Measurements from ENCODE around the gene TSHB. TPM values are rescaled to one million over a fixed set of nuclear protein-coding genes. Genes with fewer than 3 reads are reported as not detected.

Gene TSHB
- total RNA-seq, 1 donor from 2014 or later, result not detected

DNA sequence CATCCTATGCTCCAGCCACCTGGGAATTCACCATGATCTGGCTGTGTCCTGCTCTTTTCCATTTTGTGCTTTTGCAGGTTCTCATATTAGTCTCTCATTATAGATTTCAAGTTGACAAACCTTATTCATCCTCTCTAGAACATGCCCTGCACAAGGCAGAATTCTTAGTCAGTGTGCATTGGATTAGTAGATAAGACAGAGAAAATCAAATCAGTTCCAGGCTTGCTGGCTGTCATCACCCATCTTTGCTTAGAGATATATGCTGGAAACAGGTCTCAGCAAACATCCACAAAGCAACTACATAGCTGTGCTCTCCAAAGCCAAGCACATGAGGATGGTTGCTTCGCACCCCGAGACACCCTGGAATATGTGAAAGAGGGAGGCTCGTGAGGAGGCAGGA lies 34.8 kb downstream of the TSHB start:
- H3K36me3 Mint-ChIP-seq (ENCODE audit: low read depth), result no peaks in the 10 kb centered on the region
- no peak overlapping the region for H3K4me3 Mint-ChIP-seq
- peaks cover 2% of the 10 kb centered on the region for H3K27me3 Mint-ChIP-seq (ENCODE audit: insufficient read depth)
- H3K27ac Mint-ChIP-seq, result no peak overlapping the region
- intact Hi-C loops (cut with micrococcal nuclease), result no loop called here
- H3K4me1 Mint-ChIP-seq (ENCODE audit: low read depth), result peaks cover 36% of the 10 kb centered on the region
- DNase-seq (ENCODE audit: low spot score), result no peak
- H3K9me3 Mint-ChIP-seq, result peaks cover 7% of the 10 kb centered on the region

DNA sequence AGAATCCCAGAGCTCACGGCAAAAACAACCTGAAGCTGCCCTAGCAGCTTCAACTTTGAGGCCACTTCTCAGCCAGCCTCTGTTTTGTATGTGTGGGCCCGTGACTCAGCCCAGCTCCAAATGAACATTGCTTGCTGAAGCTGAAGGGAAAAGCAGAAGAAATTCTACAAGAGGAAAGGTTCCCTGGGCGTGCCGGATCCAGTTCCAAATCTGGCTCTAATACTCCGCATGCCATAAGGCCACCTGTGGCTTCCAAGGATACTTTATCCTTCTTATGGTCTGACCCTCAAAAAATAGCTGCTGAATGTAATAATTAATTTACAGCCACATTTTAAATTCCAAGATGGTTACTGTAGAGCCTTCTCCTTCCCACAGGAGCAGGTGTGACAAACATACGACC lies 35.4 kb downstream of the TSHB start:
- Mint-ChIP-seq H3K27me3 (ENCODE audit: insufficient read depth) (no peaks in the 10 kb centered on the region), H3K9me3 (peaks cover 7% of the 10 kb centered on the region), H3K4me1 (ENCODE audit: low read depth) (peaks cover 42% of the 10 kb centered on the region), H3K27ac (no peak overlapping the region), H3K36me3 (ENCODE audit: low read depth) (no peaks in the 10 kb centered on the region), H3K4me3 (no peak overlapping the region)
- no peak for DNase-seq (ENCODE audit: low spot score)
- intact Hi-C loops (cut with micrococcal nuclease), result no loop called here

DNA sequence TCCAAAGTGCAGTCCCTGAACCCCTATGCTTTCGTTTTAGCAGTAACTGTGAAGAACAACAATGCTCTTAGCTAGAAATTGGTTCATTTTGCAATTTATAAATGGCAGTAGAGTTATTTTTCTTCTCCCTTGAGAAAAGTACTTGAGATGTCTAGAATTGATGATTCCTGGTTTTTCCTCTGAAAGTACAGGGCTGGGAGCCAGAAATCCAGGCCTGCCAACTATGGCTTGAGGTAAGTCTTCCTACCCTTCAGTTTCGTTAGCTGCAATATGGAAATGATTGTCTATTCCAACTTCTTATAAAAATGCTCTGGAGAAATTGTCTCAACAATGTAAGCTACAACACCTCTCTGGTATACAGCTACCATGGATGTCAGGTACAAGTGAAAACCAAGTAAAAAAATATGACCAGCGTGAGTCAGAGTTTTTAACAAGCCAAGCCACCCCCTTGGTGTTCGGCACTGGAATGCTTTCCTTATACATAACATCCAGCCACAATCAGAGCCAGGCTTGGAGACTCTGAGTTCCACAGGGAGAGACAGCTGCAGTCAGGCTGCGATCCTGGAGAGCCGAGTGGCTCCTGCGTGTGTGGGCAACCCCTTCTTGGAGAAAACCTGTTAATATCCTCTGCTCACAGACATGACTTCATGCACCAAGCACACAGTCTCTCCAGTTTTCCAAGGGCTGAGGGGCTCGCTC lies 37.7 kb downstream of the TSHB start:
- H3K27ac Mint-ChIP-seq, result no peak overlapping the region
- H3K9me3 Mint-ChIP-seq, result peaks cover 7% of the 10 kb centered on the region
- no peak for DNase-seq (ENCODE audit: low spot score)
- H3K27me3 Mint-ChIP-seq (ENCODE audit: insufficient read depth), result no peaks in the 10 kb centered on the region
- H3K4me3 Mint-ChIP-seq, result no peak overlapping the region
- H3K4me1 Mint-ChIP-seq (ENCODE audit: low read depth), result peaks cover 38% of the 10 kb centered on the region
- no peaks in the 10 kb centered on the region for H3K36me3 Mint-ChIP-seq (ENCODE audit: low read depth)
- intact Hi-C loops (cut with micrococcal nuclease), result no loop called here

DNA sequence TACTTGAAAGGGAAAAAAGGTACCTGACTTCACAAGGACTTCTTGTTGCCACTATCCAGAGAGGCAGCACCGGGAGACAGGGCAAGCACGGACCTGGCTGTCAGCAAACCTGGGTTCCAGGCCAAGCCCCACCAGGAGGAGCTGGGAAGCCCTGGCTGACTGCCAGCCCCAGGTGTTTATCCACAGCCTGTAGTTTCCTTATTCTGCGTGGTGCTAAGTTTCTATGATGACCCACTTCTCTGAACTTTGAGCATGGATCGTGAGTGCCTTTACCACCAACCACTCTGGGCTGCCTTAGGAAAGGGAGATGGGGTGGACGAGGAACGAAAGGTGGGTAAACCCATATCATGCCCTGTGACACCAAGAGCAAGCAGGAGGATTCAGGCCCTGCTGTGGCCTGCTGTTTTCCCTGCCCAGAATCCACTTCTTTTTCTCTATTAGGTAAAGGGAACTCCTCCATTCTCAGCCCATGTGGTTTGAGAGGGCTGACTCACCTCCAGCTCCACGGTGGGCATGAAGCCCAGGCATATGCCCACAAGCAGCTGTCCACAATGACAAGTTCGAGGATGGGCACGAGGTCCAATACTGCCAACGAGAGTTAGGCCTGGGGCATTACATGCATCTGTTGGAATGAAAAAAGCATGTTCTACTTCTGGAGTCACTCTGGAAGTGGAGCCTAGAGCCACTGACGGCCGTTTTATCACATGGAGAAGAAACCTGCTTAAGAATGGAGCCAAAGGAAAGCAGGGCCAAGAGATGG lies 39.4 kb downstream of the TSHB start:
- no peaks in the 10 kb centered on the region for H3K27me3 Mint-ChIP-seq (ENCODE audit: insufficient read depth)
- H3K9me3 Mint-ChIP-seq, result no peaks in the 10 kb centered on the region
- H3K4me3 Mint-ChIP-seq, result no peak overlapping the region
- no peak for DNase-seq (ENCODE audit: low spot score)
- H3K27ac Mint-ChIP-seq, result no peak overlapping the region
- peaks cover 23% of the 10 kb centered on the region for H3K4me1 Mint-ChIP-seq (ENCODE audit: low read depth)
- H3K36me3 Mint-ChIP-seq (ENCODE audit: low read depth), result no peaks in the 10 kb centered on the region
- intact Hi-C loops (cut with micrococcal nuclease), result no loop called here

DNA sequence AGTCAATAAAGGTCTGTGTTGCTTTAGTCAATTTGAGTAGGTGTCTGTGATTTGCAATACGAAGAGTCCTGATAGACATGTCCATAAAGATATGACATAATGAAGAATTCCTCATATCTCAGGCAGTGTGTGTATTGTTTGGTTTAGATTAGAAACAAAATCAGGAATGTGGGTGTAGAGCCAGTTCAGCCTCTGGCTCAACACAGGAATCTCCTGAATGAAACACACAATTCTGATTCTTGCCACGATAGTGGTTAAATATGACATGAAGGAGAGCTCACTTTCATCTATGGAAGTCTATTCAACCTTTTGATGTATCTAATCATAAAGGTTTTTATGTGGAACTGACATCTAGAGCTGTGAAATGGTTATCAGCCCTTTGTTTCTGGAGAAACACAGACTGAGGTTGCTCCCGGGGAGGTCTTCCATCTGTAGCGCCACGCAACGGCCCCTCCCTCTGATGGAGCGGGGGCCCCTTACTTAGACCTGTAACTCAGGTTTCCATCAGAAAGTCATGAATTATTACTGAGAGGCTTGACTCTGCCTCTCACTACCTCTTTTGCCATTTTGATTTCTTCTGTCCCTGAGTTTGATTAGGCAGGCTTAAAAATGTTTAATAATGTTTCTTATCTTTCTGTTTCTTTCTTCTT lies 40.2 kb downstream of the TSHB start:
- no peak overlapping the region for H3K4me3 Mint-ChIP-seq

DNA sequence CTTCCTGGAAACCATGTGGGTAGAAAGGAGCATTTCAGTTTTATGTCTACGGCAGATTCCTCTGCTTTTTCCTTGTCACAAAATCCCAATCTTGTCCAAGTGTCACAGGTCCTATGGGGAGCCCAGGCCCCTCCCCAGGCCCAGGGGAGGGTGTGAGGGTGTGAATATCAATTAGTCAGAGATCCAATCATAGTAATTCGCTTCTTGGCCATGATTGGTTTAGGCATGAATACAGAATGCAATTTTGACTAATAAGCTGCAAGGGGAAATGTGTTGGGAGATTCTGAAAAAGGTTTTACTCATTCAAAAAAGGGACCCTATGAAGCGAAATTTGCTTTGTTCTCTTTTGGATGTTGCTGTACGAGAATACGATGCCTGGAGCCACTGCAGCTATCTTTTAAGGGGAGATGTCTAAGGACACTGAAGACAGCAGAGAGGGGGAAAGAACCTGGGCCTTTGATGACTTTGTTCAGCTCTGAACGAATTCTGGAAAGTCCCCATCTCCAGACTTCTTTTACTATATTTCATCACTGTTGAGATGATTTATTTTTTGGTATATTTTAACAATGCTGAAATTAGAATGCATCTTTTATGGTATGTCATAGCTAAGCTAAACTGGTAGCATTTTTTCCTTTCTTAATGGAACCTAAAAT lies 41.5 kb downstream of the TSHB start:
- H3K36me3 Mint-ChIP-seq (ENCODE audit: low read depth), result no peaks in the 10 kb centered on the region
- no peaks in the 10 kb centered on the region for H3K9me3 Mint-ChIP-seq
- no peak overlapping the region for H3K4me3 Mint-ChIP-seq
- intact Hi-C loops (cut with micrococcal nuclease), result no loop called here
- DNase-seq (ENCODE audit: low spot score), result no peak
- H3K4me1 Mint-ChIP-seq (ENCODE audit: low read depth), result peaks cover 20% of the 10 kb centered on the region
- peaks cover 10% of the 10 kb centered on the region for H3K27me3 Mint-ChIP-seq (ENCODE audit: insufficient read depth)
- H3K27ac Mint-ChIP-seq, result no peak overlapping the region

More for the DNA sequence above, 40.2 kb downstream of the TSHB start:
- Mint-ChIP-seq H3K36me3 (ENCODE audit: low read depth) (no peaks in the 10 kb centered on the region), H3K27me3 (ENCODE audit: insufficient read depth) (peaks cover 2% of the 10 kb centered on the region), H3K9me3 (no peaks in the 10 kb centered on the region), H3K4me1 (ENCODE audit: low read depth) (peaks cover 20% of the 10 kb centered on the region), H3K27ac (no peak overlapping the region)
- intact Hi-C loops (cut with micrococcal nuclease), result no loop called here
- DNase-seq (ENCODE audit: low spot score), result no peak

DNA sequence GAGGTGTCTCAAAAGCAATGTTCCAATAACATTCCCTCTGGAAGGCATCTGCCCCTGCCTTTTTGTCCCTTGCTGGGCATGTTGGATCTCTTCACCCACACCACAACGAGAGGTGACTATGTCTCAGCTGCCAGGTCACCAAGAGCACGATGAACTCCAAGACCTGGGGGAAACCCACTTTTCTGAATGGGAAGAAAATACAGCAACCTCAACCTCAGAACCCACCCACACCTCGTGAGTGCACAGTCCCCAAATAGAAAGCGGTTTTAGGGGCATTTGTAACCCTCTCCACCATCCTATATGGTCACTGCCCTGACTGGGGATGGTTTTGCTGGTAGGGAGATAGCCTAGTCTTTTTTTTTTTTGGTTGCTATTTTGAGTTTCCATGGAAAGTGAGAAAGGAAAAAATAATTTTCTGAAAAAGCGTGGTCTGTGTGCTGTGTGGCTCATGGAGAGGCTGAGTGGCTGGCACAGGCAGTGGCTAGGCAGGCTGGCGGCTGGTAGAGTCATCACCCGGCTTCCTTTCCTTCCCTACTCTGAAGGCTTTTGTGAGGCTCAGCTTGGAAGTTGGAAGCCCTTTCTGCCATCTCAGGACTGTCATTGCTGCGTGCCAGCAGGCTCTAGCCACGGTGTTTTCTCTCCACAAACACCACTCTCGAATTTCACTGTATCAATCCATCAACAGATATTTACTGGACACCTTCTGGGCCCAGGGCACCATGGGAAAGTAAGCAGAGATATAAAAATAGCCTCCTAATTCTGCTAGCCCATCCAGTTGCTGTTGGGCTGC lies 43.9 kb downstream of the TSHB start:
- Mint-ChIP-seq H3K27me3 (ENCODE audit: insufficient read depth) (peaks cover 17% of the 10 kb centered on the region), H3K9me3 (no peaks in the 10 kb centered on the region), H3K4me1 (ENCODE audit: low read depth) (peaks cover 20% of the 10 kb centered on the region), H3K27ac (peak overlapping the region; percentile 30), H3K4me3 (no peak overlapping the region), H3K36me3 (ENCODE audit: low read depth) (no peaks in the 10 kb centered on the region)
- DNase-seq (ENCODE audit: low spot score), result no peak
- intact Hi-C loops (cut with micrococcal nuclease), result no loop called here

DNA sequence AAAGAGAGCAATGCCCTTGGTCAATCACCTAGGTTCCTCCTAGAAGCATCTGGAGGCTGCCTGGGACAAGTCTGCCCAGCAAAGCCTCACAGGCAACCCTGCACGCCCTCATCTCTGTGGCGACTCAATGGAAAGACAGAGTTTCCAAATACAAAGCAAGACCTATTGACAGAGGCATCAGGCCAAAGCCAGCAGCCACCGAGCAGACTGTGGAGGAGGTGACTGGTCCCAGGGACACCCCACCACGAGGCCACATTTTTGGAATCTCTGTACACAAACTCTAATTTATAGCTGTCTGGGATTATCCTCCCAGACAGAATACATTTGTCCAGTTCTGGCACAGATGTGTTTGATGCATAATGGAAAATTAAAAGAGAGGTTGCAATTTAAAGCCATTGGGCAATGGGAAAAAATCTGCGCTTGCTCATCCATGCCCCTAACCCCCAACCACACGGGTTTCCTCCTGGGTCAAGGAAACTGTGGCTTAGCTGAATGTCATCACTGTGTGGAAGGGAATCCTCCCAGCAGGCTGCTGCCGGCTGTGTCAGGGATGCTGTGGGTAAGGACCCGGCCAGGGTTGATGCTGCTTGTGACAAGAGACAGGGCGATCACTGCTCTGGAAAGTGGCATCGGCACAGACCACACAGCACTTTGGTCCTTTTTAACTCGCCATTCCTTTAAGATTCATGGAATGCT lies 45.4 kb downstream of the TSHB start:
- peaks cover 17% of the 10 kb centered on the region for H3K27me3 Mint-ChIP-seq (ENCODE audit: insufficient read depth)
- DNase-seq (ENCODE audit: low spot score), result no peak
- intact Hi-C loops (cut with micrococcal nuclease), result no loop called here
- H3K4me1 Mint-ChIP-seq (ENCODE audit: low read depth), result peaks cover 15% of the 10 kb centered on the region
- no peaks in the 10 kb centered on the region for H3K36me3 Mint-ChIP-seq (ENCODE audit: low read depth)
- no peak overlapping the region for H3K4me3 Mint-ChIP-seq
- no peaks in the 10 kb centered on the region for H3K9me3 Mint-ChIP-seq
- no peak overlapping the region for H3K27ac Mint-ChIP-seq

DNA sequence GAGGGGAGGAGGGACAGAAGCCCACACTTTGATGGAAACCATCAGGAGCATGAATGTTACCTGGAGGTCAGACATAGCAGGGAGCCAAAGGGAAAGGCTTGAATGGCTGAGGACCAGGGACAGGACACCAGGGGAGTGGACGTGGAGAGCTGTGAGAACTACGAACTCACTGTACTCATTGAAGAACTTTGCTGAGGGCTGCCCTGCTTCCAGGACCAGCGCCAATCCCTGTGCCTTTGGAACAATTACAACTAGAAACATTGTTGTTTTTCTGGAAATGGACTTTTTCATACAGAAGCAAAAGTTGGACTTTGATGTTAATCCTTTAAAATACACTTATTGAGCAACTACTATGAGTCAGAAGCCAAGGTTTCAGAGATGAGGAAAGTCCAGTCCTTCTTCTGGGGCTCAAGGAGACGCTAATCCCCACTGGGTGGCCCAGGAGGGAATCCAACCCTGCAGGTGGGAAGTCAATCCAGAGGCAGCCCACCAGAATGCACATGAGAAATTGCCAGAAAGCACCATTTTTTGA lies 46.8 kb downstream of the TSHB start:
- H3K9me3 Mint-ChIP-seq, result no peaks in the 10 kb centered on the region
- H3K27me3 Mint-ChIP-seq (ENCODE audit: insufficient read depth), result peaks cover 17% of the 10 kb centered on the region
- no peaks in the 10 kb centered on the region for H3K36me3 Mint-ChIP-seq (ENCODE audit: low read depth)
- no peak for DNase-seq (ENCODE audit: low spot score)
- intact Hi-C loops (cut with micrococcal nuclease), result no loop called here
- H3K27ac Mint-ChIP-seq, result no peak overlapping the region
- no peak overlapping the region for H3K4me3 Mint-ChIP-seq
- peaks cover 9% of the 10 kb centered on the region for H3K4me1 Mint-ChIP-seq (ENCODE audit: low read depth)

DNA sequence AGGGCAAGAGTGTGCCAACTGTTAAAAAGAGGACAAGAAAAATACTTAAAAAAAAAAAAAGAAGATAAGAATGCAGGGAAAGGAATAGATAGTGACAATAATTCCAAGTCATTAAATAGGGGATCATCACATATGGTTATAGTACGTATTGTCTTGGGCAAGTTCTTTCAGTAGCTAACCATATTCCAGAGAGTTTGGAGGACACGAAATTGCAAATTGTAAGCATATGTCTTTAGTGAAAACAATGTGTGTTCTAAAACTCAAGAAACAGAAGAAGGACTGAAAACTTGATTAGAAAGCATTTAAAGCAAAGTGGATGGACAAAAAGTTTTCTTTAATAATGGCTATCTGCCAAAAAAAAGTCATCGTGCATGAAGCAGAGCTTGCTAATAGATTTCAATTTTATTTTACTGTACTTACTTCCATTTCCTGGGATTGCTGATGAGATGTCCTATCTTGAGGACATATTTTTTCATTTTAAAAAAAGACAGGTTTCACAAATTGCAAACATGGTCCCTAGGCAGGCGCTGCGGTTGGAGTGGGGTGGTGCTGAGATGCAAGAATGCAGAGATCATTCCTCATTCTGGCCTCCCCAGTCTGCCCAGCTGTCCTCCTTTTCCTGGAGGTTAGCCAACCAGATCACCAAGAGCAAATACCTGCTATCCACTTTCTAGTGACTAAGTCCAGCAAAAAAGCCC lies 47.8 kb downstream of the TSHB start:
- H3K4me1 Mint-ChIP-seq (ENCODE audit: low read depth), result peaks cover under 1% of the 10 kb centered on the region
- no peak for DNase-seq (ENCODE audit: low spot score)
- H3K4me3 Mint-ChIP-seq, result no peak overlapping the region
- no peaks in the 10 kb centered on the region for H3K9me3 Mint-ChIP-seq
- no peaks in the 10 kb centered on the region for H3K36me3 Mint-ChIP-seq (ENCODE audit: low read depth)
- H3K27ac Mint-ChIP-seq, result no peak overlapping the region
- H3K27me3 Mint-ChIP-seq (ENCODE audit: insufficient read depth), result peaks cover 21% of the 10 kb centered on the region
- intact Hi-C loops (cut with micrococcal nuclease), result no loop called here

DNA sequence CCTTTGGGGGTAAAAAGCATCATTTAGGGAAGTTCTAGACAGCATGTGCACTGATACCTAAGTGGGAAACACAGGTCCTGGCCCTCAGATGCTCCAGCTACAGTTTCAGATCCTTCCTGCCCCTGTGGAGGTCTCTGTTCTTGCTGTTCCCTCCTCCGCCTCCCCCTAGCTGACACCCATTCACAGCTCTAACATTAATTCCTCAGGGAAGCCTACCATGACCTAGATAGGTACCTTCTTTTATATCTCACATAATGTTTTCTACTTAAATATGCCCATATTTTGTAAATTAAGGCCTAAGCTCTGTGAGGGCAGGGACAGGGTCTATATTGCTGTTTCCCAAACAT lies 48.3 kb downstream of the TSHB start:
- Mint-ChIP-seq H3K4me1 (ENCODE audit: low read depth) (no peaks in the 10 kb centered on the region), H3K9me3 (no peaks in the 10 kb centered on the region)

More for the DNA sequence above, 48.3 kb downstream of the TSHB start:
- H3K27ac Mint-ChIP-seq, result no peak overlapping the region
- H3K27me3 Mint-ChIP-seq (ENCODE audit: insufficient read depth), result peaks cover 21% of the 10 kb centered on the region
- no peak overlapping the region for H3K4me3 Mint-ChIP-seq
- no peaks in the 10 kb centered on the region for H3K36me3 Mint-ChIP-seq (ENCODE audit: low read depth)
- intact Hi-C loops (cut with micrococcal nuclease), result no loop called here
- DNase-seq (ENCODE audit: low spot score), result no peak

Measured in activated T-helper 1 cell treated with anti-CD3 and anti-CD28 coated beads, Interleukin-12 subunit alpha, Interleukin-12 subunit beta, Interleukin-2, Interleukin-4 antibody, amounts not matched to agents 30 ng/mL and 10 ng/mL and 1 ng/mL, durations not matched to agents 14 hours and 24 hours and 36 hours (primary cell).